HepG2 (cell line): ENCODE results near the gene SPEM2. TPM values are rescaled to one million over a fixed set of nuclear protein-coding genes. Genes with fewer than 3 reads are reported as not detected.

ENCODE experiments used
- ATAC-seq: fragments of 200-7000 bp; cut with Tn5 transposase; 3 replicates; pipeline ENCODE4 v1.9.1; 2020; ENCODE audit warnings: mild to moderate bottlenecking, moderate library complexity
- BruUV-seq: library from RNA; stranded (reverse); fragments of 400-500 nt; replicated peaks from 2 replicates; lab custom pipeline; 2021; lab: Mats Ljungman, UMichigan
- CTCF ChIA-PET: fragments of 300-600 bp; formaldehyde crosslinking; extraction: SDS; loops from one replicate; lab custom pipeline; 2021; ENCODE audit warnings: low total read pairs, inconsistent platforms, low intra/inter-chr PET ratio; lab: Yijun Ruan, JAX
- POLR2A ChIA-PET: fragments of 350-600 bp; sonication (Branson Sonifier 250); formaldehyde crosslinking; loops from one replicate; lab custom pipeline; 2020; ENCODE audit warnings: antibody characterized with exemption, inconsistent platforms; lab: Yijun Ruan, JAX
- DNase-seq: peaks from one replicate; pipeline ENCODE4 v3.0.0-alpha.2; 2015; ENCODE audit warnings: low spot score
- FAIRE-seq: peaks from 3 replicates; lab custom pipeline; 2011; peaks lifted over from hg19 to GRCh38; lab: Jason Lieb, UNC
- H2AFZ ChIP-seq: one replicate; pipeline ENCODE4 v1.6.1; 2011; ENCODE audit warnings: low read length, inconsistent platforms
- H3K27ac ChIP-seq: fragments of 300-600 bp; 3 replicates; pipeline ENCODE4 v1.8.0; 2011; ENCODE audit warnings: mixed run types, mild to moderate bottlenecking, mixed read lengths, low read length, inconsistent platforms; ENCODE audit not compliant: insufficient read depth; ENCODE audit errors: extremely low read length
- H3K27me3 ChIP-seq, 2 experiments: fragments of 200-600 bp in 1 of 2; 2 replicates in 1 of 2; 3 replicates in 1 of 2; pipeline versions ENCODE4 v1.6.0 to v1.8.0; 2011; ENCODE audit warnings: low read length in 2 of 2, mild to moderate bottlenecking in 2 of 2, moderate library complexity in 2 of 2, inconsistent platforms in 1 of 2; ENCODE audit not compliant: insufficient read depth in 2 of 2, control insufficient read depth in 1 of 2
- H3K36me3 ChIP-seq, 2 experiments: fragments of 200-600 bp in 1 of 2; replicated peaks in 1 of 2; 2 replicates in 1 of 2; 3 replicates in 1 of 2; pipeline versions ENCODE4 v1.5.1 to v1.8.0; 2011; ENCODE audit warnings: low read length in 2 of 2, inconsistent platforms in 1 of 2; ENCODE audit not compliant: insufficient read depth in 2 of 2, control insufficient read depth in 1 of 2
- H3K4me1 ChIP-seq: 2 replicates; pipeline ENCODE4 v1.5.1; 2012; ENCODE audit warnings: low read length, inconsistent platforms; ENCODE audit not compliant: insufficient read depth
- H3K4me2 ChIP-seq: 2 replicates; pipeline ENCODE4 v1.6.0; 2011; ENCODE audit warnings: low read depth, low read length, inconsistent platforms
- H3K4me3 ChIP-seq, 3 experiments: fragments of 200-600 bp in 1 of 3; sonication (generic), shearing (Covaris generic) in 1 of 3; replicated peaks in 1 of 3; 2 replicates each; pipeline ENCODE4 v1.5.1; 2011 to 2016; ENCODE audit warnings: low read length in 3 of 3, inconsistent platforms in 2 of 3, low read depth in 2 of 3, mild to moderate bottlenecking in 2 of 3, control low read depth in 1 of 3, mixed read lengths in 1 of 3; ENCODE audit not compliant: insufficient read depth in 1 of 3
- H3K79me2 ChIP-seq: one replicate; pipeline ENCODE4 v1.6.1; 2011; ENCODE audit warnings: low read length, inconsistent platforms; ENCODE audit not compliant: insufficient read depth
- H3K9ac ChIP-seq: 2 replicates; pipeline ENCODE4 v1.6.0; 2011; ENCODE audit warnings: mild to moderate bottlenecking, low read depth, low read length, inconsistent platforms; ENCODE audit not compliant: insufficient read depth
- H3K9me3 ChIP-seq: 2 replicates; pipeline ENCODE4 v1.5.1; 2012; ENCODE audit warnings: mild to moderate bottlenecking, low read length
- H4K20me1 ChIP-seq: 2 replicates; pipeline ENCODE4 v1.6.0; 2011; ENCODE audit warnings: inconsistent platforms, mild to moderate bottlenecking, low read length, moderate library complexity; ENCODE audit not compliant: insufficient read depth
- DNMT3B ChIP-seq: conservative IDR thresholded peaks from 2 replicates; pipeline ENCODE4 v1.6.1; 2016; ENCODE audit warnings: missing biosample characterization, control low read depth
- FOXK1 ChIP-seq: sonication (generic); formaldehyde crosslinking; IDR thresholded peaks from 2 replicates; pipeline ENCODE4 v1.4.0; 2020; ENCODE audit warnings: low read depth, missing genetic modification reagents, borderline replicate concordance
- GMEB2 ChIP-seq: IDR thresholded peaks from 2 replicates; pipeline ENCODE4 v1.6.1; 2016; ENCODE audit warnings: missing biosample characterization, missing genetic modification reagents, low read depth
- GRHL1 ChIP-seq: sonication (generic); formaldehyde crosslinking; conservative IDR thresholded peaks from 2 replicates; pipeline ENCODE4 v1.8.0; 2022; ENCODE audit warnings: missing genetic modification reagents
- KDM2A ChIP-seq: sonication (generic); formaldehyde crosslinking; IDR thresholded peaks from 2 replicates; pipeline ENCODE4 v1.4.0; 2020; ENCODE audit warnings: low read depth, missing genetic modification reagents, borderline replicate concordance
- KLF15 ChIP-seq: sonication (generic); formaldehyde crosslinking; IDR thresholded peaks from 2 replicates; pipeline ENCODE4 v1.8.1; 2023; ENCODE audit warnings: borderline replicate concordance, mild to moderate bottlenecking, inconsistent platforms, missing genetic modification reagents, mixed read lengths
- RAD21 ChIP-seq: fragments of 450-650 bp; formaldehyde crosslinking; IDR thresholded peaks from 2 replicates; pipeline ENCODE4 v1.5.0; 2020; ENCODE audit warnings: mild to moderate bottlenecking
- SYNCRIP ChIP-seq: fragments of 200-400 bp; formaldehyde crosslinking; IDR thresholded peaks from 2 replicates; pipeline ENCODE4 v1.6.1; 2018; ENCODE audit warnings: mild to moderate bottlenecking, low read depth, low read length; ENCODE audit not compliant: insufficient read depth
- U2AF2 ChIP-seq: fragments of 200-400 bp; formaldehyde crosslinking; IDR thresholded peaks from 2 replicates; pipeline ENCODE4 v1.6.1; 2017; ENCODE audit warnings: low read depth, mild to moderate bottlenecking, low read length
- ZBTB14 ChIP-seq: sonication (generic); formaldehyde crosslinking; IDR thresholded peaks from 2 replicates; pipeline ENCODE4 v1.4.0; 2020; ENCODE audit warnings: missing genetic modification reagents
- ZNF543 ChIP-seq: sonication (generic); formaldehyde crosslinking; IDR thresholded peaks from 2 replicates; pipeline ENCODE4 v1.4.0; 2020; ENCODE audit warnings: mild to moderate bottlenecking, missing genetic modification reagents
- ZNF775 ChIP-seq: sonication (generic); formaldehyde crosslinking; IDR thresholded peaks from 2 replicates; pipeline ENCODE4 v1.4.0; 2020; ENCODE audit warnings: missing genetic modification reagents, mild to moderate bottlenecking, moderate library complexity, borderline replicate concordance
- ZNF790 ChIP-seq: sonication (generic); formaldehyde crosslinking; IDR thresholded peaks from 2 replicates; pipeline ENCODE4 v1.8.0; 2022; ENCODE audit warnings: missing genetic modification reagents, mild to moderate bottlenecking, borderline replicate concordance
- WGBS: methylation state at CpG from one replicate; pipeline ENCODE4 v1.1.6; 2017; ENCODE audit warnings: low lambda C conversion rate; 5-methylcytosine and 5-hydroxymethylcytosine counted together
- in situ Hi-C: cut with HindIII; loops from 2 replicates; pipeline ENCODE4 v1.10.0; 2017; ENCODE audit warnings: low pct_unique_long_range_greater_than_20kb; ENCODE audit not compliant: extremely low pct_ligation_motif_present
- intact Hi-C: fragments of 100-400 bp; cut with micrococcal nuclease; formaldehyde crosslinking; loops from one replicate; pipeline ENCODE4 v1.10.0; 2022; ENCODE audit not compliant: unreplicated experiment
- polyA plus RNA-seq, 8 experiments: library from polyadenylated mRNA; depleted of rRNA in 3 of 8; stranded (reverse) in 7 of 8; unstranded in 1 of 8; fragments of >200 nt; fragmentation: Illumina TruSeq in 4 of 8; extraction: Trizol in 4 of 8; gene quantifications; 2 replicates each; pipeline versions ENCODE4 v1.2.1 to v1.2.3, GENCODE V29; 2011 to 2016; ENCODE audit warnings: low read depth in 4 of 8, missing spikeins in 1 of 8, mixed read lengths in 1 of 8; ENCODE audit not compliant: insufficient read depth in 1 of 8
- total RNA-seq, 5 experiments: library from RNA; depleted of rRNA; stranded (reverse); fragments of >200 nt; fragmentation: Illumina TruSeq; extraction: Trizol; gene quantifications; 2 replicates each; pipeline ENCODE4 v1.2.3, GENCODE V29; 2016; ENCODE audit warnings: low read depth in 1 of 5
- TF ChIP-seq, protein P1 (sequence below): IDR thresholded peaks from 2 replicates; pipeline ENCODE4 v1.6.1; 2016; ENCODE audit warnings: low read depth

Gene SPEM2
- total and polyA plus RNA-seq, 2 of the 13 experiments (the other 11 are each of a cell fraction or from before 2014, with no cell fraction given), result not detected

- FAIRE-seq (no peak), DNase-seq (no peak), ATAC-seq (no peak)
- ChIA-PET CTCF (no interaction called here), POLR2A (no interaction called here)
- Histone ChIP-seq H4K20me1 (peaks cover 8% of the 10 kb centered on the region; the same call in 1 of the 2 replicates), H3K4me1 (peaks cover 14% of the 10 kb centered on the region; the same call in 1 of the 2 replicates), H3K4me2 (no peak overlapping the region), H3K27ac (no peak overlapping the region), H3K27me3 (no peaks in the 10 kb centered on the region), H3K4me3 (no peak overlapping the region), H2AFZ (no peak overlapping the region), H3K9me3 (no peaks in the 10 kb centered on the region), H3K9ac (no peak overlapping the region), H3K36me3 (peaks cover 0 to 2% of the 10 kb centered on the region in 2 experiments; a peak in 3 of 5 replicates), H3K79me2 (no peaks in the 10 kb centered on the region)
- in situ Hi-C loops, result no loop called here
- no TSS peak for BruUV-seq
- intact Hi-C loops, result no loop called here
- 89% methylated on average over 7 of the region's 9 CpGs for WGBS
- TF ChIP-seq ZNF775 (CRISPR knock-in tag), result no peak
- TF ChIP-seq GRHL1 (CRISPR knock-in tag), result no peak
- TF ChIP-seq ZBTB14 (CRISPR knock-in tag), result no peak
- no peak for TF ChIP-seq GMEB2
- TF ChIP-seq RAD21 (CRISPR knock-in tag), result no peak
- TF ChIP-seq KDM2A, result no peak
- TF ChIP-seq, protein P1, sequence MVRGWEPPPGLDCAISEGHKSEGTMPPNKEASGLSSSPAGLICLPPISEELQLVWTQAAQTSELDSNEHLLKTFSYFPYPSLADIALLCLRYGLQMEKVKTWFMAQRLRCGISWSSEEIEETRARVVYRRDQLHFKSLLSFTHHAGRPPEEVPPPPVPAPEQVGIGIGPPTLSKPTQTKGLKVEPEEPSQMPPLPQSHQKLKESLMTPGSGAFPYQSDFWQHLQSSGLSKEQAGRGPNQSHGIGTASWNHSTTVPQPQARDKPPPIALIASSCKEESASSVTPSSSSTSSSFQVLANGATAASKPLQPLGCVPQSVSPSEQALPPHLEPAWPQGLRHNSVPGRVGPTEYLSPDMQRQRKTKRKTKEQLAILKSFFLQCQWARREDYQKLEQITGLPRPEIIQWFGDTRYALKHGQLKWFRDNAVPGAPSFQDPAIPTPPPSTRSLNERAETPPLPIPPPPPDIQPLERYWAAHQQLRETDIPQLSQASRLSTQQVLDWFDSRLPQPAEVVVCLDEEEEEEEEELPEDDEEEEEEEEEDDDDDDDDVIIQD, result no peak
- TF ChIP-seq SYNCRIP, result no peak
- no peak for TF ChIP-seq FOXK1 (CRISPR knock-in tag)
- TF ChIP-seq U2AF2, result no peak
- TF ChIP-seq DNMT3B (CRISPR knock-in tag), result no peak
- no peak for TF ChIP-seq ZNF790 (CRISPR knock-in tag)
- TF ChIP-seq KLF15 (CRISPR knock-in tag), result no peak
- no peak for TF ChIP-seq ZNF543 (CRISPR knock-in tag)
Observed at GRCh38 chr17:7464081-7464480, 38.7 kb downstream of the SPEM2 start.
